Epidermal melanocyte (primary cell): ENCODE data around the gene NHLH2.

Source experiments
- DNase-seq: peaks from one replicate; pipeline ENCODE4 v3.0.0; 2011; ENCODE audit warnings: low spot score; ENCODE audit not compliant: insufficient read length

The NHLH2 gene

GRCh38 chr1:115838431-115839028 lies 2.4 kb downstream of the NHLH2 start:
- no peak for DNase-seq

GRCh38 chr1:115837740-115838421 lies 3.0 kb downstream of the NHLH2 start:
- DNase-seq = no peak

GRCh38 chr1:115837341-115837739 lies 3.6 kb downstream of the NHLH2 start:
- no peak for DNase-seq

GRCh38 chr1:115833856-115834255 lies 7.1 kb downstream of the NHLH2 start:
- no peak for DNase-seq

- no peak for DNase-seq
Observed at GRCh38 chr1:115832651-115833050, 8.3 kb downstream of the NHLH2 start.

- no peak for DNase-seq
Observed at GRCh38 chr1:115830963-115831362, 10.0 kb downstream of the NHLH2 start.

GRCh38 chr1:115829947-115830346 lies 11.0 kb downstream of the NHLH2 start:
- no peak for DNase-seq

- no peak for DNase-seq
Observed at GRCh38 chr1:115829023-115829674, 11.8 kb downstream of the NHLH2 start.

GRCh38 chr1:115828101-115829022 lies 12.6 kb downstream of the NHLH2 start:
- DNase-seq = no peak

- no peak for DNase-seq
Observed at GRCh38 chr1:115827452-115828044, 13.4 kb downstream of the NHLH2 start.

GRCh38 chr1:115826628-115827027 lies 14.3 kb downstream of the NHLH2 start:
- no peak for DNase-seq

- no peak for DNase-seq
Observed at GRCh38 chr1:115822117-115822516, 18.8 kb downstream of the NHLH2 start.

GRCh38 chr1:115815694-115816093 lies 25.2 kb downstream of the NHLH2 start:
- DNase-seq = no peak

GRCh38 chr1:115814685-115815398 lies 26.1 kb downstream of the NHLH2 start:
- no peak for DNase-seq

GRCh38 chr1:115813727-115814126 lies 27.2 kb downstream of the NHLH2 start:
- DNase-seq = no peak

- DNase-seq = no peak
Observed at GRCh38 chr1:115811140-115811828, 29.6 kb downstream of the NHLH2 start.

GRCh38 chr1:115810609-115811008 lies 30.3 kb downstream of the NHLH2 start:
- DNase-seq = no peak

- DNase-seq = no peak
Observed at GRCh38 chr1:115809847-115810246, 31.1 kb downstream of the NHLH2 start.

- DNase-seq = no peak
Observed at GRCh38 chr1:115809076-115809475, 31.9 kb downstream of the NHLH2 start.

- peak; percentile 66 for DNase-seq
Observed at GRCh38 chr1:115807723-115808122, 33.2 kb downstream of the NHLH2 start.
